ENCODE measurements around the gene WASF1.

GRCh38 chr6:110226261-110226660 lies 46.8 kb upstream of the WASF1 start:
- TF ChIP-seq CTCF (IDR thresholded peaks at IDR 0.05; ENCODE audit: poor library complexity) = no peak
- TF ChIP-seq EZH2 (IDR thresholded peaks at IDR 0.05; ENCODE audit: borderline replicate concordance) = no peak
